AG04450 (cell line): ENCODE results near the gene PET100. TPM values are rescaled to one million over a fixed set of nuclear protein-coding genes. Genes with fewer than 3 reads are reported as not detected.

Source experiments
- CTCF ChIA-PET: fragments of 300-600, 350-600 bp; formaldehyde crosslinking; extraction: SDS; loops from one replicate; lab custom pipeline; 2022; ENCODE audit warnings: antibody characterized with exemption, inconsistent platforms; lab: Charles Lee
- POLR2A ChIA-PET: fragments of 350-600 bp; formaldehyde crosslinking; extraction: SDS; loops from one replicate; lab custom pipeline; 2021; ENCODE audit warnings: antibody characterized with exemption, inconsistent platforms; lab: Yijun Ruan, JAX
- DNase-seq: peaks from one replicate; pipeline ENCODE4 v3.0.0-alpha.2; 2011; ENCODE audit warnings: low read depth, low spot score
- H3K27ac ChIP-seq: one replicate; pipeline ENCODE4 v1.5.1; 2012; ENCODE audit warnings: low read depth, low read length, control low read depth
- H3K27me3 ChIP-seq: one replicate; pipeline ENCODE4 v1.6.0; 2012; ENCODE audit warnings: low read length; ENCODE audit not compliant: control insufficient read depth, insufficient read depth
- H3K4me3 ChIP-seq: 2 replicates; pipeline ENCODE4 v1.5.1; 2011; ENCODE audit warnings: mild to moderate bottlenecking, low read depth, low read length, control low read depth
- H3K9me3 ChIP-seq: 2 replicates; pipeline ENCODE4 v1.5.1; 2012; ENCODE audit warnings: low read length; ENCODE audit not compliant: control insufficient read depth, insufficient read depth
- polyA plus RNA-seq: library from polyadenylated mRNA; depleted of rRNA; stranded (reverse); fragments of >200 nt; gene quantifications from 2 replicates; pipeline ENCODE4 v1.2.3, GENCODE V29; 2011
- TF ChIP-seq, protein P1 (sequence below): IDR thresholded peaks from 2 replicates; pipeline ENCODE4 v1.5.1; 2011; ENCODE audit warnings: low read depth, low read length, control low read depth, inconsistent platforms

The PET100 gene
- polyA plus RNA-seq, 1 experiment, result 46.7 TPM

DNA sequence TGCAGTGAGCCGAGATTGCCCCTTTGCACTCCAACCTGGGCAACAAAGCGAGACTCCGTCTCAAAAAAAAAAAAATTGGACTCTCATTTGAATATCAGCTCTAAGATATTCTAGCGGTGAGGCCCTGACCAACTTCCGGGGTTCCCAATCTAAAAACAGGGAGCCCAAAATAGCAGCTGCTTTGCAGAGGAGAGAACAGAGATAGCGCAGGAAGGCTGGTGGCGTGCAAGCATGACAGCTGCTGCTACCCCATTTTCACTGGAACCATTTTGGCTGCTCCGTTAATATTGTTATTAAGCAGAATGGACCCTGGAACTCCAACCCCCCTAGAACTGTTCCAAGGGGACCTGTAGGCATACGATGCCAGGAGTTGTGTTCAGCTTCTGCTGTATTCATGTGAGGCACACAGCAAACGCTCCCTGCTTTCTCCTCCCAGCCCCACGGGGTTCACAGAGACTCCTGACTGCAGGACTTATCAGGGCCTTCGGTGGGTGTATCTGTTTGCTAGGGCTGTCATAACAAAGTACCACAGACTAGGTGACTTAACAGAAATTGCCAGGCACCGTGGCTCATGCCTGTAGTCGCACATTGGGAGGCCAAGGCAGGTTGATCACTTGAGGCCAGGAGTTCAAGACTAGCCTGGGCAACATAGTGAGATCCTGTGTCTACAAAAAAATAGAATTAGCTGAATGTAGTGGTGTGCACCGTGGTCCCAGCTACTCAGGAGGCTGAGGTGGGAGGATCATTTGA is 18.8 kb downstream of the PET100 start:
- peaks cover 11% of the 10 kb centered on the region; the same call in 1 of the 2 replicates for H3K9me3 ChIP-seq
- no peak overlapping the region for H3K27ac ChIP-seq
- H3K4me3 ChIP-seq, result no peak overlapping the region
- CTCF ChIA-PET, result interaction anchor here (2.7 kb wide), 1 partner anchor 32 kb away, joined by 11 read pairs; the partner anchor contains the start of gene TRAPPC5
- POLR2A ChIA-PET, result no interaction called here
- DNase-seq, result no peak
- H3K27me3 ChIP-seq, result peaks cover 2% of the 10 kb centered on the region
- TF ChIP-seq, protein P1, sequence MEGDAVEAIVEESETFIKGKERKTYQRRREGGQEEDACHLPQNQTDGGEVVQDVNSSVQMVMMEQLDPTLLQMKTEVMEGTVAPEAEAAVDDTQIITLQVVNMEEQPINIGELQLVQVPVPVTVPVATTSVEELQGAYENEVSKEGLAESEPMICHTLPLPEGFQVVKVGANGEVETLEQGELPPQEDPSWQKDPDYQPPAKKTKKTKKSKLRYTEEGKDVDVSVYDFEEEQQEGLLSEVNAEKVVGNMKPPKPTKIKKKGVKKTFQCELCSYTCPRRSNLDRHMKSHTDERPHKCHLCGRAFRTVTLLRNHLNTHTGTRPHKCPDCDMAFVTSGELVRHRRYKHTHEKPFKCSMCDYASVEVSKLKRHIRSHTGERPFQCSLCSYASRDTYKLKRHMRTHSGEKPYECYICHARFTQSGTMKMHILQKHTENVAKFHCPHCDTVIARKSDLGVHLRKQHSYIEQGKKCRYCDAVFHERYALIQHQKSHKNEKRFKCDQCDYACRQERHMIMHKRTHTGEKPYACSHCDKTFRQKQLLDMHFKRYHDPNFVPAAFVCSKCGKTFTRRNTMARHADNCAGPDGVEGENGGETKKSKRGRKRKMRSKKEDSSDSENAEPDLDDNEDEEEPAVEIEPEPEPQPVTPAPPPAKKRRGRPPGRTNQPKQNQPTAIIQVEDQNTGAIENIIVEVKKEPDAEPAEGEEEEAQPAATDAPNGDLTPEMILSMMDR, result no peak

DNA sequence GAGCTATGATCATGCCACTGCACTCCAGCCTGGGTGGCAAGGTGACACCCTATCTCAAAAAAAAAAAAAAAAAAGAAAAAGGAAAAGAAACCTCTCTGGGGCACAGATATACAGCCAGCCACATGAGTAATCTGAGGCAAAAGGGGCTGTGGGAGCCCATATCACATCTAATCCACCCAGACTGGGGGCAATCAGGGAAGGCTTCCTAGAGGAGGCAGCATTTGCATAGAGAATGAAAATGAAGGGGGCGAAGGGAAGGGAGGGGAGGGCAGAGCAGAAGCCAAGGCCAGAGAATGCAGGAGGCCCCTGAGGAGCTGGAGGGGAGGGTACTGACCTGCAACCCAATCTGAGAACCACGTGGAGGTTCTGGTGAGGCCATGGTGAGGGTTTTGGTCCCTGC is 20.6 kb downstream of the PET100 start:
- H3K9me3 ChIP-seq, result no peaks in the 10 kb centered on the region; the same call in 1 of the 2 replicates
- ChIA-PET CTCF (interaction anchor here (0.6 to 2.7 kb wide), 5 partner anchors 18 to 251 kb away, joined by 3 to 11 read pairs (median 3); partner anchors contain the start of gene TRAPPC5), POLR2A (interaction anchor here (0.7 to 0.9 kb wide), 2 partner anchors 31 to 115 kb away, joined by 6 to 11 read pairs; partner anchors contain the start of gene TRAPPC5)
- TF ChIP-seq, protein P1, result no peak
- H3K27me3 ChIP-seq, result peaks cover 2% of the 10 kb centered on the region
- H3K4me3 ChIP-seq, result no peak overlapping the region
- H3K27ac ChIP-seq, result no peak overlapping the region
- DNase-seq, result no peak

DNA sequence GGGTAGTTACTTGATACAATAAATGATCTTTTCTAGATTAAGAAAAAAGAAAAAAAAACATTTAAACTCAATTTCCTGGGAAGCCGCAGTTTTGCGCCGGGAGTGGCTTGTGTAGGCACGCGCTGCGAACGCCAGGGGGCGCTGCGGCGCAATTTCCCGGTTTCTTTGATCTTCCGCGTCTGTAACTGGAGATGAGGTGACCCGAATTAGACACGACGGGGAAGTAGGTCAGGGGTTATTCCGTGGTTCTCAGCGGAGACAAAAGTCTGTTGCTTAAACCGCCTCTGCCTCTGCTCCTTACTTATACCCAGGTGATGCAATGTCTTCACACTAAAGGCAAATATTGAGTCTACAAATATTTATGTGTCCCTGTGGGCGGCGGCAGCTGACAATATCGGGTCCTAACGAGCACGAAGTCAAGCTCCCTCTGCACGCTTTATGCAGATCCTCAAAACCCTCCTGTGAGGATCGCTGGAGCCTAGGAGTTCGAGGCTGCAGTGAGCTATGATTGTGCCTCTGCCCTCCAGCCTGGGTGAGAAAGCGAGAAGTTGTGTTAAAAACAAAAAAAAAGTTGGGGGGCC is 22.6 kb downstream of the PET100 start:
- POLR2A ChIA-PET, result interaction anchor here (0.9 kb wide), 1 partner anchor 29 kb away, joined by 4 read pairs; the partner anchor contains the start of gene TRAPPC5

DNA sequence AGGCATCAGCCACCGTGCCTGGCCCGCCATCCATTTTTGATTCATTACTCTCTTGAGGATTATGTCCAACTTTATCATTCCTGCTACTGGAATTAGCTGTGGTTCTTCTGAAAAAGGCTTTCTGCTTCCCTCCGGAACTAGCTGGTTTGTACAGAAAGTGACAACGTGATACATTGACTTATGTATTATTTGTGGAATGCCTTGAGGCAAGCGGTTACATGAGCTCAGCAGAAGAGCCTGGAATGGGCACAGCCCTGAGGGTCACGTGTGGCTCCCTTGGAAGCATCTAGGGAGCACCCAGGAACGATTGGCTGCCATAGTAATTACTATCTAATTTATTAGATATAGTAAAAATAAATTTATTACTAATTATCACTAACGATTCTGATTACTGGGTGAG is 24.8 kb downstream of the PET100 start:
- Histone ChIP-seq H3K27me3 (peaks cover 6% of the 10 kb centered on the region), H3K27ac (no peak overlapping the region), H3K4me3 (no peak overlapping the region), H3K9me3 (no peaks in the 10 kb centered on the region)
- CTCF ChIA-PET, result interaction anchor here (1.8 to 5.0 kb wide), 3 partner anchors 26 to 146 kb away, joined by 4 to 51 read pairs (median 46); partner anchors contain the start of gene TRAPPC5
- POLR2A ChIA-PET, result no interaction called here
- no peak for DNase-seq
- TF ChIP-seq, protein P1, result no peak

More for the DNA sequence above, 22.6 kb downstream of the PET100 start:
- Histone ChIP-seq H3K9me3 (no peaks in the 10 kb centered on the region), H3K27ac (no peak overlapping the region), H3K27me3 (peaks cover 2% of the 10 kb centered on the region), H3K4me3 (peak overlapping the region; percentile 43)
- CTCF ChIA-PET, result interaction anchor here (0.6 to 5.0 kb wide), 13 partner anchors 9 to 587 kb away, joined by 3 to 51 read pairs (median 5); partner anchors contain the start of genes MCEMP1, PET100, TRAPPC5 and XAB2
- TF ChIP-seq, protein P1, result peak; percentile 98
- DNase-seq, result peak; percentile 16
